HS-5 (cell line): ENCODE data around the gene ACTL6A.
A peak's percentile ranks its signal among the peaks of the same experiment; 100 is the strongest.
"Not testable (repeated sequence)": the region's sequence is repeated elsewhere in the genome, so short reads cannot be mapped to it uniquely, and the experiment has no call there.

Experiments
- DNase-seq: peaks from one replicate; pipeline ENCODE4 v3.0.0-alpha.2; 2012; ENCODE audit warnings: low read depth

Gene ACTL6A

DNA sequence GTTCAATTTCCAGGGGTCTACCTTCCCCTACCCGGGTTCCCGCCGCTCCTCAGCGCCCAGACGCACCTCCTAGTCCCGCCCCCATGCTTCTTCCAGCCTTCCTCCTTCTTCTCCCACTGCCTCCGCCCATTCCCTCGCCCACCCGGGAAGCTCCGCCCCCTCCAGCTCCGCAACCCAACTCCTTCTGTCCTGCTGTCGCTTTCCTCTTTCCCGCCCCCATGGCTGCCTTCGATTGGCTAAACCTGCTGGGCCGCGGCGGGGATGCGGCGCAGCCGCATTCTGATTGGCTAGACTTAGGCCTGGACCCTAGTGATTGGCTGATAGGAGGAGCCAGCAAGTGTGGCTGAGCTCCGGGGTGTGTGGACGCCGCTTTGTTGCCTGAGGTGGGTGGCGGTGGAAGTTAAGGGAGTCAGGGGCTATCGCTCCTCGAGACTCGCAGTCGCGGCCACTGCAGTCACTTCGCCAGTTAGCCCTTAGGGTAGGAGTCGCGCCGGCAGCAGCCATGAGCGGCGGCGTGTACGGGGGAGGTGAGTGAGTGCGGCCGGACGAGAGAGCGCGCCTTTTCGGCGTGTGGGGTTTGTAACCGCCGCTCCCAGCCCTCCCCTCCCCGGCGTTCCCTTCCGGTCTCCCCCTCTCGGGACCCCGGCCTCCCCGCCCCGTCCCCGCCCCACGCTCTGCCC lies at the start of gene ACTL6A:
TSS of gene ACTL6A (plus strand) at position 336 of the 680 bp plus-strand sequence. CDS start at position 503, 167 bp downstream.
- peak; percentile 98 for DNase-seq

- DNase-seq: no peak
Measured at GRCh38 chr3:179513862-179514261, 48.9 kb upstream of the ACTL6A start.

DNA sequence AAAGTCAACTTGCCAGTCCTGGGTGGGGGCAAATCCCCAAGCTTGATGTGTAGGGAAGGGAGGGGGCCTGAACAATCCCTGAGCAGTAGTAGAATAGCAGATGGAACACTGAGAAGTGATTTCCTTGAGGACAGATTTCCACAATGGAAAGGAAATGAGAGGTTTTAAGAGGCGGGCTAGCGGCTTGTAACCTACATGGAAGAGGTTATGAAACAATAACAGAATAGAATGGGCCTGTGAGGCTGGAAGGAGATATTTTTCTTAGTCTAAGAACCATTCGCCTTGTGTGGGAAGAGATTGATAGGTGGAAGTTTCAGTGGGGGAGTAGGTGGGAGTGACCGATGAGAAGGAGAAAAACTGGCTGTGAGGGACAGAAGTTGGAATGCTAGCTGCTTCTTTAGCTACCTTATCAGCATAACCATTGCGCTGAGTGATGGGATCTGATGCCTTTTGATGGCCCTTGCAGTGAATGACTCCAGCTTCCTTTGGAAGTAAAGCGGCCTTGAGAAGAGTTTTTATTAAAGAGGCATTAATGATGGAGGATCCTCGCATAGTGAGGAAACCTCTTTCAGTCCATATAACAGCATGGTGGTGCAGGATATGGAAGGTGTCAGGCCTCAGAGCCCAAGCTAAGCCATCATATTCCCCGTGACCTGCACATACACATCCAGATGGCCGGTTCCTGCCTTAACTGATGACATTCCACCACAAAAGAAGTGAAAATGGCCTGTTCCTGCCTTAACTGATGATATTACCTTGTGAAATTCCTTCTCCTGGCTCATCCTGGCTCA lies 46.1 kb upstream of the ACTL6A start:
- not testable (repeated sequence) for DNase-seq

- no peak for DNase-seq
Measured at GRCh38 chr3:179526482-179526881, 36.2 kb upstream of the ACTL6A start.

DNA sequence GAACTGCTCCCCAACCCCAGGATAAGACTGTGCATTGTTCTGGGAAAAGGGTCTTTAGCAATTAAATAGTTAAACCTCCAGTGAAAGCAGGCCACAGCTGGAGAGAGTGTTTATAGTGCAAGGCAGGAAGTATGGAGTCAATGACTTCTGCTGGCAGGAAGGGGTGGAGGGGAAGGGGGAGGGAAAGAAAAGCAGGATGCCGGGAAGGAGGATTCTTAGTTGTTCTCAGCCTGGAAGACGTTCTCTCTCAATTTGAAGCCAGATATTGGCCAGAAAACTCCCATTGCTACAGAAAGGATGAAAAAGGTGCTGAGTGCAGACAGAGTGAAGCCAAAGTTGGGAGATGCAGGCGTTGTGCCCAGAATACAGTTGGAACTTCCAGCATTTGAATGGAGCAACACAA lies 35.7 kb upstream of the ACTL6A start:
- DNase-seq: peak; percentile 14

DNA sequence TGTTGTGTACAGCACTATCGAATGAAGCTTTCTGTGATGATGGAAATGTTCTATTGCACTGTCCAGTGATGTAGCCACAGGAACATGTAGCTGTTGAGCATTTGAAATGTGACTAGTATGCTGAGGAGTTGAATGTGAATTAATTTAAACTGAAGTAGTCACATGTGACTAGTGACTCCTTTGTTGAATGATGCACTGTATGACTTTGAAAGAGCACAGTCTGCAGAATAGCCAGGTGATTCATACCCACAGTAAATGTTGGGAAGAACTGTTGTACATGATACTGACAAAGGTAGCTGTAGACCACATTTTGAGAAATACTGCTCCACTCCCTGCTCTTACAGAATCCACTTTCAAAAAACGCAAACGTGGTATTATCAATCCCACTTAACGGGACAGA lies 34.0 kb upstream of the ACTL6A start:
- DNase-seq: no peak

- no peak for DNase-seq
Measured at GRCh38 chr3:179531576-179531975, 31.1 kb upstream of the ACTL6A start.

DNA sequence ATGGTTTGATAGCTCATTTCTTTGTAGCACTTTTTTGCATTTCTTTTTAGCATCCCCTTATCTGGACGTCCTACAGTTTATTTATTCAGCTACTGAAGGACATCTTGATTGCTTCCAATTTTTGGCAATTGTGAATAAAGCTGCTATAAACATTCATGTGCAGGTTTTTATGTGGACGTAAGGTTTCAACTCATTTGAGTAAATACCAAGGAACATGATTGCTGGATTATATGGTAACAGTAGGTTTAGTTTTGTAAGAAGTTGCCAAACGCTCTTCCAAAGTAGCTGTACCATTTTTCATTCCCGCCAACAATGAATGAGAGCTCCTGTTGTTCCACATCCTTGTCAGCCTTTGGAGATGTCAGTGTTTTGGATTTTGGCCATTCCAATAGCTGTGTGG lies 29.5 kb upstream of the ACTL6A start:
- no peak for DNase-seq

GRCh38 chr3:179536256-179536655 lies 26.5 kb upstream of the ACTL6A start:
- DNase-seq: no peak

- DNase-seq: no peak
Measured at GRCh38 chr3:179541094-179541493, 21.6 kb upstream of the ACTL6A start.

- no peak for DNase-seq
Measured at GRCh38 chr3:179541596-179541995, 21.1 kb upstream of the ACTL6A start.

DNA sequence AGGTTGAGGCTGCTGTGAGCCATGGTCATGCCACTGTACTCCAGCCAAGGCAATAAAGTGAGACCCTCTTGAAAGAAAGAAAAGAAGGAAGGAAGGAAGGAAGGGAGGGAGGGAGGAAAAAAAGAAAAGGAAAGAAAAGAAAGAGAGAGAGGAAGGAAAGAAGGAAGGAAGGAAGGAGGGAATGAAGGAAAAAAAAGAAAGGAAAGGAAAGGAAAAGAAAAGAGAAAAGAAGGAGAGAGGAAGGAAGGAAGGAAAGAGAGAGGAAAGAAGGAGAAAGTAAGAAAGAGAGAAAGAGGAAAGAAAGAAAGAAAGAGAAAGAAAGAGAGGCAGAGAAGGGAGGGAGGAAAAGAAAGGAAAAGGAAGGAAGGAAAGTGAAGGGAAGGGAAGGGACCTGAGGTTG lies 20.4 kb upstream of the ACTL6A start:
- no peak for DNase-seq

DNA sequence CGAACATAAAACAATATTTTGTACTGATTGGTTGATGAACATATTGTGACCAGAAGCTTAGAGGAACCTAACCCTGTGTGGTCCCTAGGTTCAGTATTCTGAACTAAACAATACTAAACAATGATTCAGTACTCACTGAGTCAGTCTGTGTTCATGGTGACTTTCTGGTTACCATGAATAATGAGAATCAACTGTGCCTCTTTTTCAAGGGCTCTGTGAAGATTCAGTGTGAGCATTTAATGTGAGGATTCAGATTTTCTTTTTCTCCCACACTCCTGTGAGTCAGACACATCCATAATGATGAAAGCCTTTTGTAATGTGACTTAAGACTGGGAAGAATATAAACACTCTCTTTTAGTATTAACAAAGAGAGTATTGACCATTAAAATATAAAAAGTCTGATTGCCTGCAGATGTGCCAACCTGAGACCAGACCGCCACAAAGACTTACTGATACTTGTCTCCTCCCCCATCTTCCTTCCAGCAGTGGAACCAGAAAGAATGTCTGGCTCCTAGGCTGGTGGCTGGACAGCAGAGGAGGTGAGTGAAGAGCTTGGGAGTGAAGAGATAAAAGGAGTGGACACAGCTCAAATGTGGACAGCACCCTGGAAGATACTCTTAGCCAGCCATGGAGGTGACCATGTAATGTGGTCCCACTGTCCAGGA lies 17.6 kb upstream of the ACTL6A start:
- DNase-seq: peak; percentile 53

GRCh38 chr3:179546814-179547241 lies 15.9 kb upstream of the ACTL6A start:
- no peak for DNase-seq

DNA sequence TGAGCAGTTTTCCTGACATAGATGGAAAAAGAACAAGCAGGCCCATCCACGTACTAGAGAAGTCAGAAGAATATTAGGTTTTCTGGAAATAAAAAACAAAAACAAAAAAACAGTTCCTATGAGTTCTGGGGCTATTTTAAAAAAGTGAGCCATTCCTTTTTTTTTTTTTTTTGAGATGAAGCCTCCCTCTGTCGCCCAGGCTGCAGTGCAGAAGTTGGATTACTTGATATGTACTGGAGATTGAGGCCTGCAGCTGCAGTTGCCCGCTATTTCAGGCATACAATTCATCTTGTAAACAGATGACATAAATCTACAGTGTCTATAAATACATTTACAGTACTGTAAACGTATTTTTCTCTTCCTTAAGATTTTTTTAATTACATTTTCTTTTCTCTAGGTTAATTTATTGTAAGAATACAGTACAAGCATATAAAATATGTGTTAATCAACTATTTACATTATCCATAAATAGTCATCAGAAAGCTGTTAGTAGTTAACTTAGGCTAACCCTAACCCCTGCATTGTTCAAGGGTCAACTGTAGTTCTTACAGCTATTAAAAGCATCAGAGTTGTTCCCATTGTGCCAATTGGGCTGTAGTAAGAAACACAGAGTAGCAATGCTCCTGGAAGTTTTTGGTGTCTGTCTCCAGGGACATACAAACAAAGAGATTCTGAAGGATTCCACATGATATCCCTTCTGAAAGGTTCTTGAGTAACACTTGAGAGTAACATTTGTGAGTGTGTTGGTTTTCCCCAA lies 11.2 kb upstream of the ACTL6A start:
- no peak for DNase-seq

DNA sequence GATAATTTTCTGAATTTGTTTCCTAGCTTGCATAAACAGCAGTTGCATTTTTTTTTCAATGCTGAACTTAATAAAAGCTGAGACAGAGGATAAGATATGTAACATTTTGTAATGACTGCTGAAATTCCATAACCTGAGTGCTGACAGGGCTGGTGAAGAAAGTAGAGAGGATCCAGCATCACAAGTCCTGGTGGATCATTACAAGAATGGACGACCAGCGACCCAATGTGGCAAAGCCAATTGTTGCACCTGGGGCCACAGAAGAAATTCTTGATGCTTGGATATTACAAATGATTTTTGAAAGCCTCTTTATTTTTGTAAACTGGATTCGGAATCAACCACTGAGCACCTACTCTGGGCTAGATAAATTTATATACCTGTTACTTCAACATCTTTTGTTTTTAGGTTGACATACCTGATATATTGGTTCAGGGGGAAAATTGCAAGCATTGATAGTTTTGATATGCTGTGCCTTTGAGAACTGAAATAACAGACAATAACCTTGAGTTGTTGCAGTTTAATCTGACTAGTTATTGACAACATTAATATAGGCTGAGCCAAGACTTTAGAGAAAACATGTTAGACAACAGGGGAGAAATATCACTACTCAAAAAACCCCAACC lies 3.9 kb upstream of the ACTL6A start:
- peak; percentile 28 for DNase-seq

DNA sequence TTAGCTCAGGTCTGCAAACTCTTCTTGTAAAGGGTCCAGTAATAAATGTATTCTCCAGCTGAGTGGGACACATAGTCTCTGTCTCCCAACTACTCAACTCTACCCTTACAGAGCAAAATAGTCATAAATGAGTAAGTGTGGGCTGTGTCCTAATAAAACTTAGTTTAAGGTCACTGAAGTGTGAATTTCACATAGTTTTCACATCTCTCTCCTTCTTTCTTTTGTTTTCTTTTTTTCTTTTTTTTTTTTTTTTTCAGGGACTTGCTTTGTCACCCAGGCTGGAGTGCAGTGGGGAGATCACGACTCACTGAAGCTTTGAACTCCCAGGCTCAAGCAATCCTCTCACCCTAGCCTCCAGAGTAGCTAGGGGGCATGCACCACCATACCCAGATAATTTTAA lies 1.9 kb upstream of the ACTL6A start:
- no peak for DNase-seq

DNA sequence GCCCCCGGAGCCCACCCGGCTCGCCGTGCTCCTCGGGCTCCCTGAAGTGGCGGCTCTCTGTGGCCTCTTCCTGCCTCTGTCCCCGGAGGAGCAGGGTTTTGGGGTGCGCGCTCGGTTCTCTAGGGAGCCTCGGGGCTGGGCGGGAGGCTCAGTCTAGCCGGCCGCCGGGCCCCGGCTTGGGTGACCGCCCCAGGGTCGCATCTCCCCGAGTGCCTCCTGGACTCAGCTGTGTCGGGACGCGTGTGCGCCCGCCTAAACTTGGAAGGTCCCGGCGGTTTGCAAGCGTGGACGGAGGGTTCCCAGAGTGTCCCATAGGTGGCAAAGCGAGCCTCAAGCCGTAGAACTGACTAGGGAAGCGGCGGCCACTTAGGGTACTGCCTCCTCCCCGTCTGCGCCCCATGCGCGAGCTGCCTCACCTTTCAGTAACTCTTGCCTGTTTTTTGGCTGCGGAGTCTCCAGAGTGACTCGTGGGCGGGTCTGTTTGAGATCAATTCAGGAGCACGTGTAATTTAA lies 601 bp downstream of the ACTL6A start:
- peak; percentile 38 for DNase-seq

DNA sequence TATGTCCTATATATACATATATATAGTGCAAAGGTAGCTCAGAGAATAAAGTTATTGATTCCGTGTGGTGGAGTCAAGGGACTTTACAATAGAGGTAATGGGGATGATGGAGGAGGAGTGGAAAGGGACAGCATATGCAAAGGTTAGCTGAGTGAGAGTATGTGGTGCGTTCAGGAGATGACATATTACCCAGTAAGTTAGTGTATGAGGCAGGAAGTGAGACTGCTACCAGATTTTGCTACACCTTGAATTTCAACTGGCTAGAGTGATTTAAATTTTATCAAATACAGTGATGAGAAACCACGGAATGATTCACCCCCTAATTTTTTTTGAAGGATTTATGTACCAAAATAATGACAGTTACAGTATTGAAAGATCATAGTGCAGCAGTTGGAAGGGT lies 2.8 kb downstream of the ACTL6A start:
- no peak for DNase-seq

DNA sequence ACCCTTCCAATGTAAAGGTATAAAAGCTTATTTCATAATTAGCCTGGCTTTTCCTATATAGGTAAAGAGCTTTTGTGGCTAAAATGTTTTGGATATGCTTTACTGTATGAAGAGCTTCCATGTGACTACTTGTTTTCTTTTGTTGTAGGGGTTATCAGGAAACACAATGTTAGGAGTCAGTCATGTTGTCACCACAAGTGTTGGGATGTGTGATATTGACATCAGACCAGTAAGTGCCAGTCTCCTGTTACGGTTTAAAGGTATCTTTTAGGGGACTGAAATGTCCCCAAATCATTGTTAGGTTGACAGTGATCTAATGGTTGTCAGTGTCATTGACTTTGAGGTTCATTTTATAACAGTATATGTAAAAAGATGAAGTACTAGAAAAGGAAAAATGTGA lies 18.3 kb downstream of the ACTL6A start:
- DNase-seq: no peak

GRCh38 chr3:179589143-179589542 lies 26.4 kb downstream of the ACTL6A start:
- DNase-seq: no peak

GRCh38 chr3:179590669-179591068 lies 27.9 kb downstream of the ACTL6A start:
- no peak for DNase-seq
